ENCODE results near the gene SHOC2. TPM values are rescaled to one million over a fixed set of nuclear protein-coding genes. Genes with fewer than 3 reads are reported as not detected.

The SHOC2 gene
- total and polyA plus RNA-seq, 2 of the 13 experiments (the other 11 are each of a cell fraction or from before 2014, with no cell fraction given), result 8.6 to 25.5 TPM

- 0 out of 2 replicates have a peak, but pooled peaks have one; percentile 59 for TF ChIP-seq ZNF691 (CRISPR knock-in tag; IDR thresholded peaks at IDR 0.05; ENCODE audit: borderline replicate concordance, low read depth)
- TF ChIP-seq ZBTB3 (CRISPR knock-in tag; IDR thresholded peaks at IDR 0.05; ENCODE audit: borderline replicate concordance, low read depth), result no peak
- no peak for TF ChIP-seq NAIF1 (CRISPR knock-in tag; IDR thresholded peaks at IDR 0.05; ENCODE audit: borderline replicate concordance)
- TF ChIP-seq ZBTB46 (CRISPR knock-in tag; IDR thresholded peaks at IDR 0.05; ENCODE audit: borderline replicate concordance), result no peak
- TF ChIP-seq ZNF253 (CRISPR knock-in tag; IDR thresholded peaks at IDR 0.05; ENCODE audit: borderline replicate concordance), result no peak
- no peak for TF ChIP-seq ZNF331 (CRISPR knock-in tag; IDR thresholded peaks at IDR 0.05)
- no peak for TF ChIP-seq ZNF839 (CRISPR knock-in tag; IDR thresholded peaks at IDR 0.05; ENCODE audit: borderline replicate concordance)
- TF ChIP-seq ZNF367 (CRISPR knock-in tag; IDR thresholded peaks at IDR 0.05; ENCODE audit: borderline replicate concordance), result no peak
- TF ChIP-seq REXO4 (CRISPR knock-in tag; IDR thresholded peaks at IDR 0.05; ENCODE audit: borderline replicate concordance), result no peak
- peak; percentile 55 for TF ChIP-seq HES4 (CRISPR knock-in tag; IDR thresholded peaks at IDR 0.05; ENCODE audit: borderline replicate concordance)
- no peak for TF ChIP-seq HHEX (CRISPR knock-in tag; IDR thresholded peaks at IDR 0.05)
- TF ChIP-seq HMG20A (CRISPR knock-in tag; IDR thresholded peaks at IDR 0.05; ENCODE audit: borderline replicate concordance), result no peak
- TF ChIP-seq EED (CRISPR knock-in tag; IDR thresholded peaks at IDR 0.05), result no peak
- no peak for TF ChIP-seq ATF6 (CRISPR knock-in tag; conservative IDR thresholded peaks at IDR 0.05)
- no peak for TF ChIP-seq ZNF792 (CRISPR knock-in tag; IDR thresholded peaks at IDR 0.05)
- no peak for TF ChIP-seq ZNF335 (CRISPR knock-in tag; IDR thresholded peaks at IDR 0.05)
- TF ChIP-seq RARG (CRISPR knock-in tag; IDR thresholded peaks at IDR 0.05; ENCODE audit: low read depth), result no peak
- no peak for TF ChIP-seq ZNF264 (CRISPR knock-in tag; IDR thresholded peaks at IDR 0.05)
- TF ChIP-seq FOXK2 (IDR thresholded peaks at IDR 0.05), result no peak
- TF ChIP-seq ZBTB33 (CRISPR knock-in tag; IDR thresholded peaks at IDR 0.05), result no peak
- TF ChIP-seq ZNF430 (CRISPR knock-in tag; IDR thresholded peaks at IDR 0.05), result peak; percentile 34; the same call in 1 of the 2 replicates
- TF ChIP-seq ZNF446 (CRISPR knock-in tag; IDR thresholded peaks at IDR 0.05), result no peak
- no peak for TF ChIP-seq ZNF747 (CRISPR knock-in tag; IDR thresholded peaks at IDR 0.05; ENCODE audit: borderline replicate concordance)
- TF ChIP-seq THAP11 (CRISPR knock-in tag; IDR thresholded peaks at IDR 0.05), result no peak
Observed at GRCh38 chr10:110919349-110919931, at the start of gene SHOC2 (continued).
